Stomach (tissue), 4 donors: ENCODE measurements around the gene CS.

Source experiments
- EP300 ChIP-seq: sonication (generic); formaldehyde crosslinking; IDR thresholded peaks from one replicate; pipeline ENCODE4 v1.6.1; 2017; ENCODE audit warnings: antibody characterized with exemption
- POLR2A ChIP-seq, 4 donors: fragments of 450-650 bp; IDR thresholded peaks; one replicate each; pipeline ENCODE4 v1.6.1; 2016; ENCODE audit warnings: antibody characterized with exemption in 4 of 4, control low read depth in 2 of 4, mild to moderate bottlenecking in 1 of 4, moderate library complexity in 1 of 4
- POLR2AphosphoS5 ChIP-seq, 3 donors: sonication (generic); formaldehyde crosslinking; IDR thresholded peaks; one replicate each; pipeline ENCODE4 v1.6.1; 2016; ENCODE audit warnings: antibody characterized with exemption in 3 of 3

- TF ChIP-seq POLR2A (IDR thresholded peaks at IDR 0.05) (no peak), EP300 (no peak), POLR2AphosphoS5 (IDR thresholded peaks at IDR 0.05) (no peak)
Measured at GRCh38 chr12:56333197-56333678, 33.1 kb upstream of the CS start.
